Upper lobe of right lung (tissue), 1 donor: ENCODE data around the gene KCTD19. TPM values are rescaled to one million over a fixed set of nuclear protein-coding genes. Genes with fewer than 3 reads are reported as not detected.

Experiments used
- ATAC-seq: fragments of 200-7000 bp; cut with Tn5 transposase; one replicate; pipeline ENCODE4 v1.9.1; 2020; ENCODE audit warnings: mild to moderate bottlenecking, moderate library complexity
- DNase-seq: peaks from one replicate; pipeline ENCODE4 v3.0.0-alpha.2; 2020
- H3K27ac ChIP-seq: fragments of 200-600 bp; one replicate; pipeline ENCODE4 v1.8.0; 2022
- H3K27me3 ChIP-seq: fragments of 200-600 bp; one replicate; pipeline ENCODE4 v1.8.0; 2022; ENCODE audit warnings: mild to moderate bottlenecking
- H3K36me3 ChIP-seq: fragments of 200-600 bp; one replicate; pipeline ENCODE4 v1.8.0; 2022
- H3K4me1 ChIP-seq: fragments of 200-600 bp; one replicate; pipeline ENCODE4 v1.8.0; 2022
- H3K4me3 ChIP-seq: fragments of 200-600 bp; one replicate; pipeline ENCODE4 v1.8.0; 2022; ENCODE audit warnings: mild to moderate bottlenecking
- H3K9me3 ChIP-seq: fragments of 200-600 bp; one replicate; pipeline ENCODE4 v1.8.0; 2022
- intact Hi-C: fragments of 100-400 bp; cut with DNase I; formaldehyde crosslinking; loops from one replicate; pipeline ENCODE4 v1.11.0; 2022
- total RNA-seq: library from RNA; stranded (reverse); fragmentation: NEBNext Ultra II Directional; extraction: Animal tissue kit (Norgen Biotek cat#: 25700); gene quantifications from one replicate; pipeline ENCODE4 v1.2.1, GENCODE V29; 2021
- TF ChIP-seq, protein P1 (sequence below): fragments of 200-600 bp; IDR thresholded peaks from one replicate; pipeline ENCODE4 v1.8.0; 2022; ENCODE audit warnings: antibody characterized with exemption
- donor health status: DM: no; HTN: yes; CAD: no; lungs with severe emphysema.

Gene KCTD19
- total RNA-seq, 1 donor from 2014 or later: 1.4 TPM

DNA sequence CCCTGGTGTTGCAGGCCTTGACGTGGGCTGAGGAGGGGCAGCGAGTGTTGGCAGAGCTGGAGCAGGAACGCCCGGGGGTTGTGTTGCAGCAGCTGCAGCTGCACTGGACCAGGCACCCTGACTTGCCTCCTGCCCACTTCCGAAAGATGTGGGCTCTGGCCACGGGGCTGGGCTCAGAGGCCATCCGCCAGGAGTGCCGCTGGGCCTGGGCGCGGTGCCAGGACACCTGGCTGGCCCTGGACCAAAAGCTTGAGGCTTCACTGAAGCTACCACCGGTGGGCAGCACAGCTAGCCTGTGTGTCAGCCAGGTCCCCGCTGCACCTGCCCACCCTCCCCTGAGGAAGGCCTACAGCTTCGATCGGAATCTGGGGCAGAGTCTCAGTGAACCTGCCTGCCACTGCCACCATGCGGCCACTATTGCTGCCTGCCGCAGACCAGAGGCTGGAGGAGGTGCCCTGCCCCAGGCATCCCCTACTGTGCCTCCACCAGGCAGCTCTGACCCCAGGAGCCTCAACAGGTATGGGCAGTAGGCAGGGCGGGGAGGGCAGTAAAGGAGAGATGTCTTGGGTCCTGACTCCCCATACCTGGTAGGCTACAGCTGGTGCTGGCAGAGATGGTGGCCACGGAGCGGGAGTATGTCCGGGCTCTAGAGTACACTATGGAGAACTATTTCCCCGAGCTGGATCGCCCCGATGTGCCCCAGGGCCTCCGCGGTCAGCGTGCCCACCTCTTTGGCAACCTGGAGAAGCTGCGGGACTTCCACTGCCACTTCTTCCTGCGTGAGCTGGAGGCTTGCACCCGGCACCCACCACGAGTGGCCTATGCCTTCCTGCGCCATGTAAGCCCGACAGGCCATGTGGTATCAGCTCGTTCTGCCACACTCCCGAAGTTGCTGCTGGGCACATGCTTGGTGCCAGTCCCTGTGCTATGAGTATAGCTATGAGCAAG lies 41.6 kb downstream of the KCTD19 start:
- no peak overlapping the region for H3K4me3 ChIP-seq
- no peaks in the 10 kb centered on the region for H3K27me3 ChIP-seq
- H3K27ac ChIP-seq: no peak overlapping the region
- DNase-seq: no peak
- TF ChIP-seq, protein P1, sequence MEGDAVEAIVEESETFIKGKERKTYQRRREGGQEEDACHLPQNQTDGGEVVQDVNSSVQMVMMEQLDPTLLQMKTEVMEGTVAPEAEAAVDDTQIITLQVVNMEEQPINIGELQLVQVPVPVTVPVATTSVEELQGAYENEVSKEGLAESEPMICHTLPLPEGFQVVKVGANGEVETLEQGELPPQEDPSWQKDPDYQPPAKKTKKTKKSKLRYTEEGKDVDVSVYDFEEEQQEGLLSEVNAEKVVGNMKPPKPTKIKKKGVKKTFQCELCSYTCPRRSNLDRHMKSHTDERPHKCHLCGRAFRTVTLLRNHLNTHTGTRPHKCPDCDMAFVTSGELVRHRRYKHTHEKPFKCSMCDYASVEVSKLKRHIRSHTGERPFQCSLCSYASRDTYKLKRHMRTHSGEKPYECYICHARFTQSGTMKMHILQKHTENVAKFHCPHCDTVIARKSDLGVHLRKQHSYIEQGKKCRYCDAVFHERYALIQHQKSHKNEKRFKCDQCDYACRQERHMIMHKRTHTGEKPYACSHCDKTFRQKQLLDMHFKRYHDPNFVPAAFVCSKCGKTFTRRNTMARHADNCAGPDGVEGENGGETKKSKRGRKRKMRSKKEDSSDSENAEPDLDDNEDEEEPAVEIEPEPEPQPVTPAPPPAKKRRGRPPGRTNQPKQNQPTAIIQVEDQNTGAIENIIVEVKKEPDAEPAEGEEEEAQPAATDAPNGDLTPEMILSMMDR: peak; percentile 36
- peak; percentile 60 for ATAC-seq
- no peaks in the 10 kb centered on the region for H3K36me3 ChIP-seq
- H3K9me3 ChIP-seq: no peaks in the 10 kb centered on the region
- H3K4me1 ChIP-seq: no peaks in the 10 kb centered on the region
- intact Hi-C loops: no loop called here

DNA sequence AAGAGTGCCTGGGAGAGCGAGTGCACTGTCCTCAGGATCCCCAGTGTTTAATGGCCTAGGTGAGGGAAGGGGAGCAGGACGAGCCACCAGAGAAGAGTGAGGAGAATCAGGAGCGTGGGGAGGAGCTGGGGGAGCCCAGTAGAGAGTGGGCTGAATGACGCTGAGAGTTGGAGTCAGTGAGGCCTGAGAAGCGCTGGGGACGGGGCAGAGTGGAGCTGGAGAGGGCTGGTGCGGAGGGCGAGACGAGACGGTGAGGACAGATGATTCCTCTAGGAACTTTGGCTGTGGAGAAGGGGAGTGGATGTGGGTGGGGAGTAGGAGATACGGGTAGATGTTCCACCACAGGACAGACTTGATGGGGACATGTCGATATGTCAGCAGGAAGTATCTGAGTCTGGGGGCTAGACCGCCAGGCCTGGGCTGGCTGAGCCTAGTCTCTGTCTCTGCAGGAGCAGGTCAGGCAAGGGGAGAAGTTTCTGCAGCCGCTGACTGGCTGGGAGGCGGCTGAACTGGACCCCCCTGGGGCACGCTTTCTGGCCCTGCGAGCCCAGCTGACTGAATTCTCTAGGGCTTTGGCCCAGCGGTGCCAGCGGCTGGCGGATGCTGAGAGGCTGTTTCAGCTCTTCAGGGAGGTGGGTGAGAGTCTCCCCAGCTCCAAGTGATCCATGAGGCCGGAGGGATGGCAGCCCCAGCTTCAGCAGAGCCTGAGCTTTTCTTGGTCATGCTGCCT lies 42.5 kb downstream of the KCTD19 start:
- intact Hi-C loops: no loop called here
- TF ChIP-seq, protein P1: no peak
- H3K9me3 ChIP-seq: no peaks in the 10 kb centered on the region
- H3K4me1 ChIP-seq: no peaks in the 10 kb centered on the region
- H3K4me3 ChIP-seq: no peak overlapping the region
- H3K27me3 ChIP-seq: no peaks in the 10 kb centered on the region
- H3K27ac ChIP-seq: no peak overlapping the region
- DNase-seq (no peak), ATAC-seq (no peak)
- H3K36me3 ChIP-seq: no peaks in the 10 kb centered on the region

DNA sequence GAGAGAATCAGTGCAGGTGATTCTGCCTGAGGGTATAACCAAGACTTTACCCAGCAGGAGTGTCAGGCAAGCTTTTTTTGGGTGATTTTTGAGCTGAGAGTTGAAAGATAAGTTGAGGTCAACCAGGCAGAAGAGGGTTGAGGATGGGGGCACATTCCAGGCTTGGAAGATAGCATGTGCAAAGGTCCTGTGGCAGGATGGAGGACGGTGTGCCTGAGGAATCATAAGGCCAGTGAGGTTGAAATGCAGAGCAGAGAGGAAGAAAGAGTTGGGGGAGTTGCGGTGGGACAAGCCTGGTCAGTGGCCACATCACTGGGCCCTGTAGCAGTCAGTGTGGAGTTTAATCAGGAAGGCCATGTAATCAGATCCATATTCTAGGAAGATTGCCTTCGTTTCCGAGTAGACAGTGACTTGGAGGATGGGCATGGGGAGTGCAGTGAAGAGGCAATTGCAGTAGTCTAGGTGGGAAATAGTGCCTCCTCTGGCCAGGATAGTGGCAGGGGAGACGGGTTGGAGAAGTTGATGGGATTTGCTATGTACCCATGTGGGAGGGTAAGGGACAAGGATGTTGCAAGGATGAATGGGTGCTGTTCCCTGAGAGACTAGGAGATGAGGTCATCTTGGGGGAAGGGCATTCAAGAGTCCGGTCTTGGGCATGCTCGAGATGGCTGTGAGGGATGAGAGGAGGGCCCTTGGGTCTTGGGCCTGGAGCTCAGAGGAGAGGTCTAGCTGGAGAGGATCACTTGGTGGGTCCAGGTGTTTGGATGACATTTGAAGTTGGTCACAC lies 43.3 kb downstream of the KCTD19 start:
- intact Hi-C loops: no loop called here
- no peak for ATAC-seq

GRCh38 chr16:67282447-67282805 lies 44.1 kb downstream of the KCTD19 start:
- ATAC-seq: no peak
- no peaks in the 10 kb centered on the region for H3K27me3 ChIP-seq

More for the DNA sequence above, 43.3 kb downstream of the KCTD19 start:
- H3K9me3 ChIP-seq: no peaks in the 10 kb centered on the region
- H3K36me3 ChIP-seq: no peaks in the 10 kb centered on the region
- no peak for DNase-seq
- H3K4me3 ChIP-seq: no peak overlapping the region
- TF ChIP-seq, protein P1: no peak
- peaks cover 6% of the 10 kb centered on the region for H3K4me1 ChIP-seq
- no peak overlapping the region for H3K27ac ChIP-seq
- no peaks in the 10 kb centered on the region for H3K27me3 ChIP-seq

More at GRCh38 chr16:67282447-67282805, 44.1 kb downstream of the KCTD19 start:
- no peaks in the 10 kb centered on the region for H3K36me3 ChIP-seq
- H3K4me1 ChIP-seq: peaks cover 14% of the 10 kb centered on the region
- DNase-seq: no peak
- TF ChIP-seq, protein P1: no peak
- no peak overlapping the region for H3K4me3 ChIP-seq
- H3K27ac ChIP-seq: no peak overlapping the region
- no peaks in the 10 kb centered on the region for H3K9me3 ChIP-seq
- intact Hi-C loops: no loop called here
